Measurements from ENCODE around the gene TGFBR2.
"Not testable (repeated sequence)": the region's sequence is repeated elsewhere in the genome, so short reads cannot be mapped to it uniquely, and the experiment has no call there.

TGFBR2 gene

DNA sequence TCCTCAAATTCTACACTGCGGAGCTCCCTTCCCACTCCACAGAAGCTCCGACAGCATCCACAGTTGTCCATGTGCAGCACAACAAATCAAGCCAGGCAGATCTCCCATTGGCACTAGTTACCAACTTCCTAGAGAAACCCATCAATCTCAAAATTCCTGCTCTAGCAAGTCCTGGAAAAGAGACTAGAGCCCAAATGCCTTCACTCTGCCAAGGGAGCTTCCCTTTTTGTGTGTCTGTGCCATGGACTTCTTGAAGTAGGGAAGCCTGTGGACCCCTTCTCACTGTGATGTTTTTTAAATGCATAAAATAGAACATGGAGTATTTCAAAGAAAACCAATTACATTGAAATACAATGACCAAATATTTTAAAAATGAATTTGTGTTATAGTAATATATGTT, 59.1 kb downstream of the TGFBR2 start:
- Mint-ChIP-seq H3K9me3 (no peaks in the 10 kb centered on the region), H3K4me1 (peaks cover 95% of the 10 kb centered on the region), H3K4me3 (peak overlapping the region; percentile 58), H3K27ac (peak overlapping the region; percentile 90), H3K27me3 (no peaks in the 10 kb centered on the region), H3K36me3 (peaks cover 66% of the 10 kb centered on the region)
- CTCF ChIA-PET, result interaction anchor here (0.9 to 1.7 kb wide), 6 partner anchors 16 to 429 kb away, joined by 3 to 4 read pairs (median 3); no protein-coding TSS in a partner anchor
- no peak for DNase-seq

DNA sequence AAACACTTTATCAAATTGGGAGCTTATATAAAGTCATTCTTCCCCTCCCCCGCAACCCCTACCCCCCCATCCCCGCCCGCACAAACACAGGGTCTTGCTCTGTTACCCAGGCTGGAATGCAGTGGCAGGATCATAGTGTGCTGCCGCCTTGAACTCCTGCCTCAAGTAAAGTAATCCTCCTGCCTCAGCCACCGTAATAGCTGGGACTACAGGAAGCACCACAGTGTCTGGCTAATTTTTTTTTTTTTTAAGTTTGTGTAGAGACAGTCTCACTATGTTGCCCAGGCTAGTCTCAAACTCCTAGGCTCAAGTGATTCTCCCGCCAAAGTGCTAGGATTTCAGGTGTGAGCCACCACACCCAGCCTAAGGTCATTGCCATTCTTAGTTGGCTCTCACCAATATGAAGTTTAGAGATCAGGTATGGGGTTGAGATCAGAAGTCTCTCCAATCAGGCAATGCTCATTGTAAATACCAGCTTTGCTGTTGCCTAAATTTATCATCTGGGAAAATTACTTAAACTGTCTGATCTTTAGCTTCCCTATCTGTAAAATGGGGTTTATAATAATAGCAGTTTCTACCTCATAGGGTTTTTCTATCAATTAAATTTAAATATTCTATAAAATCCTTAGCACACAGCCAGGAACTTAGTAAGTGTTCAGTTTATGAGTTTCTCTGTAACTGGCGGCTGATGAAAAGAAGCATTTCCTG, 60.3 kb downstream of the TGFBR2 start:
- Mint-ChIP-seq H3K4me3 (peak overlapping the region; percentile 34), H3K4me1 (peaks cover 95% of the 10 kb centered on the region), H3K36me3 (peaks cover 66% of the 10 kb centered on the region), H3K27ac (peak overlapping the region; percentile 90), H3K27me3 (no peaks in the 10 kb centered on the region), H3K9me3 (no peaks in the 10 kb centered on the region)
- DNase-seq, result no peak
- CTCF ChIA-PET, result interaction anchor here (0.9 to 1.4 kb wide), 3 partner anchors 13 to 26 kb away, joined by 3 read pairs; no protein-coding TSS in a partner anchor

DNA sequence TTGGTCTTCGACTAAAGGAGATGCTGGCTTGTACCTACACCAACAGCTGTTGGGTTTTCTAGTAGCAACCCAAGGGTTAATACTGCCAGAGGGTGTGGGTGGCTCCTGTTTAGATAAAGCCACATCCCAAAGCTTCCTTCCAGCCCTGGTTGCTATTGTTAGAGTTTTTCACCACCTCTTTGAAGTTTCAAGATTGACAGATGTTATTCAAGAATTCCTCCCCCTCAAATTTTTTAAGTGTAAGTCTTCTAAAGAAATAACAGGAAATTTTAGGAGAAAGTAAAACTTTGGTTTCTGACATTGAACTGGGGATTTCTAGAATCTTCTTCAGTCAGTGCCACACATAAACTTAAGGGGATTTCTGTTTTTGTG, 60.9 kb downstream of the TGFBR2 start:
- Mint-ChIP-seq H3K4me3 (peak overlapping the region; percentile 34), H3K4me1 (peaks cover 95% of the 10 kb centered on the region), H3K27ac (peak overlapping the region; percentile 90), H3K9me3 (no peaks in the 10 kb centered on the region), H3K36me3 (peaks cover 66% of the 10 kb centered on the region), H3K27me3 (no peaks in the 10 kb centered on the region)
- CTCF ChIA-PET, result interaction anchor here (0.9 to 1.4 kb wide), 3 partner anchors 14 to 26 kb away, joined by 3 read pairs; no protein-coding TSS in a partner anchor
- DNase-seq, result peak; percentile 67

DNA sequence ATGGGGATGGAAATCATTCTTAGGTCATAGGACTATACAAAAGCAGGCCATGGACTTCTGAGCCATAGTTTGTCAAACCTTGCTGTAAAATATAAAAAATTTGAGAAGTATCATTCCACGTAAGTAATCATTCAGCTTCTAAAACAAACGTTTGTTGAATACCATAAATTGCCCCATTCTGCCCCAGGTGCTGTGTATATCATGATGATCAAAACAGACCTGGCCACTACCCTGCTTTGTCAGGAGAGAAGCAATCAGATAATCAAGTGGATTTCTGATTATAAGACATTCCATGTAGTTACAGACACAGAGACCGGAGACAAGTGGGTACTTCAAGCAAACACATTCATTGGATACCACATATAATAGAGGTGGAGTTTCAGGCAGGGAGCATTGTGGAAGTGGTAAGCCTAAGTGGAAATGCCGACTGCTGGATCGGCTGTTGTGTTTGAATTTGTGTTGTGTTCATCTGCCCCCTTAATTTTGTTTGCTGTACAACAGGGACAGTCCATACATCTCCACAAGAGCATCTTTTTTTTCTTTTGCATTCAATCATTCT, 61.7 kb downstream of the TGFBR2 start:
- H3K36me3 Mint-ChIP-seq, result peaks cover 66% of the 10 kb centered on the region
- no peaks in the 10 kb centered on the region for H3K27me3 Mint-ChIP-seq
- DNase-seq, result no peak
- H3K4me1 Mint-ChIP-seq, result peaks cover 95% of the 10 kb centered on the region
- H3K9me3 Mint-ChIP-seq, result no peaks in the 10 kb centered on the region
- H3K27ac Mint-ChIP-seq, result peak overlapping the region; percentile 90
- peak overlapping the region; percentile 47 for H3K4me3 Mint-ChIP-seq
- CTCF ChIA-PET, result no interaction called here

DNA sequence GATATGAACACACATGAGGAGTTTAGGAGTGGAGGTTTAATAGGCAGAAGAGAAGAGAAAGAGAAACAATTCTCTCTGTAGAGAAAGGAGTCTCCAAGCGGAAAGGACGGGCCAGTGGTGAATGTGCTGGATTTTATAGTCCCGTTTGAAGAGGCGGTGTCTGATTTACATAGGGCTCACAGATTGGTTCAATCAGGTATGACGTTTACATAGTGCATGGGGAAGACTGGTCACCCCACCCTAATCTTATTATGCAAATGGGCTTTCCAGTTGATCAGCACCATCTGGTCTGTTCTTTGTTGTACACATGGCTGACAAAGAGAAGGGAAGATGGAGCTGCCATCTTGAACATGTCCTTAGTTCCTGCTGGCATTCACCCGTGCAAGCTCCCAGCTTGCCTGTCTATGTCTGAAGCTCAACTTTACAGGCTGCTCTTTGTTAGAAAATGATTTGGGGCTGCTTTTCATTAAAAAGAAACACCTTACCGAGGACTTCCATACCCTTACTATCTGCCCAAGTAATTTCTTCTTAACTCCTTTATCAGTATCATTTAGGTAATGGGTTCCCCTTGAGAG, 63.0 kb downstream of the TGFBR2 start:
- H3K9me3 Mint-ChIP-seq, DNase-seq, H3K27me3 Mint-ChIP-seq, CTCF ChIA-PET, H3K4me3 Mint-ChIP-seq: not testable (repeated sequence)
- Mint-ChIP-seq H3K27ac (peak overlapping the region; percentile 80), H3K36me3 (peaks cover 67% of the 10 kb centered on the region), H3K4me1 (peaks cover 95% of the 10 kb centered on the region)

DNA sequence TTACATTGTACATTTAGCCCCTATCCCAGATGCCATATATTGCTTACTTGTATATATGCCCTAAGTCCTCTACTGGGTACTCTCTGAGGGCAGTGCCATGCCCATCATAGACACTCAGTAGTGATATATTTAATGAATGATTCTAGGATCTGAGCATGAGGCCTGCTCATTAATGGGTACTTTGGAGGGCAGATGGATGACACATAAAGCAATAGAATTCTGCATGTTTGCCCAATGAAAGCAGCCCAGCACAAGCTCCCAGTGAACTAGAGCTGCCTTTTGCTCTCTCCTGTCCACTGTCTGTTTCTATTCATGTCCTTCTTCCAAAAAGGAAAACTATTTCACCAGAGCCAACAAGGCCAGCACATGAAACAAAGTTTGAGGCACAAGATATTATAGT, 63.9 kb downstream of the TGFBR2 start:
- Mint-ChIP-seq H3K36me3 (peaks cover 74% of the 10 kb centered on the region), H3K27ac (peak overlapping the region; percentile 86), H3K4me1 (peaks cover 93% of the 10 kb centered on the region), H3K4me3 (no peak overlapping the region), H3K9me3 (no peaks in the 10 kb centered on the region), H3K27me3 (no peaks in the 10 kb centered on the region)
- DNase-seq, result no peak
- CTCF ChIA-PET, result no interaction called here

DNA sequence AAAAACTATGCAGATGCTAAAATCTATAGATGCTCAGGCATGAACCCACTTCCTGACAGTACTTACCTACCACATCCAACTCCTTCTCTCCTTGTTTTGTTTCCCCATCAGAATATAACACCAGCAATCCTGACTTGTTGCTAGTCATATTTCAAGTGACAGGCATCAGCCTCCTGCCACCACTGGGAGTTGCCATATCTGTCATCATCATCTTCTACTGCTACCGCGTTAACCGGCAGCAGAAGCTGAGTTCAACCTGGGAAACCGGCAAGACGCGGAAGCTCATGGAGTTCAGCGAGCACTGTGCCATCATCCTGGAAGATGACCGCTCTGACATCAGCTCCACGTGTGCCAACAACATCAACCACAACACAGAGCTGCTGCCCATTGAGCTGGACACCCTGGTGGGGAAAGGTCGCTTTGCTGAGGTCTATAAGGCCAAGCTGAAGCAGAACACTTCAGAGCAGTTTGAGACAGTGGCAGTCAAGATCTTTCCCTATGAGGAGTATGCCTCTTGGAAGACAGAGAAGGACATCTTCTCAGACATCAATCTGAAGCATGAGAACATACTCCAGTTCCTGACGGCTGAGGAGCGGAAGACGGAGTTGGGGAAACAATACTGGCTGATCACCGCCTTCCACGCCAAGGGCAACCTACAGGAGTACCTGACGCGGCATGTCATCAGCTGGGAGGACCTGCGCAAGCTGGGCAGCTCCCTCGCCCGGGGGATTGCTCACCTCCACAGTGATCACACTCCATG, 65.3 kb downstream of the TGFBR2 start:
- H3K4me3 Mint-ChIP-seq, result peak overlapping the region; percentile 61
- H3K4me1 Mint-ChIP-seq, result peaks cover 94% of the 10 kb centered on the region
- CTCF ChIA-PET, result interaction anchor here (0.9 kb wide), 1 partner anchor 630 kb away, joined by 4 read pairs; no protein-coding TSS in a partner anchor
- H3K36me3 Mint-ChIP-seq, result peaks cover 87% of the 10 kb centered on the region
- H3K9me3 Mint-ChIP-seq, result peaks cover under 1% of the 10 kb centered on the region
- no peaks in the 10 kb centered on the region for H3K27me3 Mint-ChIP-seq
- peak overlapping the region; percentile 86 for H3K27ac Mint-ChIP-seq
- no peak for DNase-seq

DNA sequence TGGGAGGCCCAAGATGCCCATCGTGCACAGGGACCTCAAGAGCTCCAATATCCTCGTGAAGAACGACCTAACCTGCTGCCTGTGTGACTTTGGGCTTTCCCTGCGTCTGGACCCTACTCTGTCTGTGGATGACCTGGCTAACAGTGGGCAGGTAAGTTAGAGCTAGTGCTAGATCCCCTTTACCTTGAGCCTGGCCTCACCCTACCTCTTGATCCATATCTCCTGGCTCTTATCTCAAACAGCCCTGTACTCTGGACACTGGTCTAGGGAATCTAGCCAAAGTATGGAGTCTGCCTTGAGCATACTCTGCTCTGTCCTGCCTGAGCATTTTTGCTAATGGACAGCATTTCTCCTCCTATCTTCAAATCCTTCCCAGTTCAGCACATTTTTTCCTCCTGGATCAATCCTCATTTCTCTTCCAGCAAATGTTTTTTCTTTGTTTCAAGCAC, 65.9 kb downstream of the TGFBR2 start:
- CTCF ChIA-PET, result no interaction called here
- DNase-seq, result no peak
- Mint-ChIP-seq H3K36me3 (peaks cover 93% of the 10 kb centered on the region), H3K4me3 (peak overlapping the region; percentile 61), H3K27me3 (no peaks in the 10 kb centered on the region), H3K27ac (peak overlapping the region; percentile 86), H3K4me1 (peaks cover 95% of the 10 kb centered on the region), H3K9me3 (peaks cover 2% of the 10 kb centered on the region)

DNA sequence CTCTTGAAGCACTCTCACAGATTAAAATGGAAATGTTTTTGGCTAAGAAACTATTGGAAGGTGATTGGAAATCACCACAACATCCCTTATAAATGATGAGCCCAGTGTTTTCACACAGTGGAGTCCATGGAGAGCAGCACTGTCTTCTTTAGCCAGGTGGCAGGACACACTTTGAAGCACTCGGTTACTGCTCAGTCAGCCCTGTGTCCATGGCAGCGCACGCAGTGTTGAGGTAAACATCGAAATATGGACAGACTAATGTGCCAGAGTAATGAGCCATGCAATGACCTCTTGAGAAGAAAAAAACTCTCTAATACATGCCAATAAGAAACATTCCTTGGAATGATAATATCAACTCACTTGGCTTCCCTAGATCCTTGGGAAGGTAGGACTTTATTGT, 66.6 kb downstream of the TGFBR2 start:
- DNase-seq, result no peak
- CTCF ChIA-PET, result no interaction called here
- no peaks in the 10 kb centered on the region for H3K27me3 Mint-ChIP-seq
- peak overlapping the region; percentile 61 for H3K4me3 Mint-ChIP-seq
- peaks cover 97% of the 10 kb centered on the region for H3K36me3 Mint-ChIP-seq
- H3K4me1 Mint-ChIP-seq, result peaks cover 96% of the 10 kb centered on the region
- peaks cover 8% of the 10 kb centered on the region for H3K9me3 Mint-ChIP-seq
- H3K27ac Mint-ChIP-seq, result peak overlapping the region; percentile 86

DNA sequence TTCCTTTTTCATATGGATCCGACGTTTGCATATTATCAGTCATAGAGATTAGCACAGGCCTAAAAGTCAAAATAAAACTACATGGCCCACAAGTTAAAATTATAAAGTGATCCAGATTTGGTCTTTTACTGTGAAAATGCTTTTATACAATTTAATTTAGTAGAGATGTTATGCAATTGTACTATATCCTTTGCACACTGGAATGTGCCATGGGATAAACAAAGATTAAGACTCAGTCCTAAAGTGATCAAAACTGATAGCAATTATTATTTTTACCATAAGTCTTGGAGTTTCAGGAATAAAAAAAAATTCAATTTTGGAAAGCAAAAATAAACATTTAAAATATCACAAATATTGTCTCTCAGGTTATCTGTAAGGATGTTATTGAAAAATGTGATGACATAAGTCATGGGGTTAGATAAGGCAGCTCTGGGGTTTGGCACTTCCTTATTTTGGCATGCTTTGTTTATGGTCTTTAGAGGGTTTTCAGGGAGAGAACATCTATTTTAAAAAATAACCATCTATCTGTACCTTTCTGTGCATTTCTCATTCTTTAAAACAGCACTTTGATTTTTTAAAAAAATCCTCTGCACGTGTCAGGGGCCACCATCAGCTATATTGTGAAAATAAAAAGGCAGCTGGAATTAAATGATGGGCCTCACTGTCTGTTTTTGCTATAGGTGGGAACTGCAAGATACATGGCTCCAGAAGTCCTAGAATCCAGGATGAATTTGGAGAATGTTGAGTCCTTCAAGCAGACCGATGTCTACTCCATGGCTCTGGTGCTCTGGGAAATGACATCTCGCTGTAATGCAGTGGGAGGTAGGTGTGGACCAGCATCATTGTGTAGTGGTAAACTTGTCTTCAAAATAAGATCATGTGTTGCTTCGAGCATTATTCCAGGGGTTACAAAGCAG, 67.3 kb downstream of the TGFBR2 start:
- H3K36me3 Mint-ChIP-seq, result peaks cover 96% of the 10 kb centered on the region
- peak overlapping the region; percentile 61 for H3K4me3 Mint-ChIP-seq
- no peak for DNase-seq
- peaks cover 93% of the 10 kb centered on the region for H3K4me1 Mint-ChIP-seq
- no peaks in the 10 kb centered on the region for H3K27me3 Mint-ChIP-seq
- CTCF ChIA-PET, result interaction anchor here (0.6 to 1.1 kb wide), 2 partner anchors 19 to 148 kb away, joined by 3 to 4 read pairs; no protein-coding TSS in a partner anchor
- H3K9me3 Mint-ChIP-seq, result peaks cover 8% of the 10 kb centered on the region
- H3K27ac Mint-ChIP-seq, result peak overlapping the region; percentile 85

DNA sequence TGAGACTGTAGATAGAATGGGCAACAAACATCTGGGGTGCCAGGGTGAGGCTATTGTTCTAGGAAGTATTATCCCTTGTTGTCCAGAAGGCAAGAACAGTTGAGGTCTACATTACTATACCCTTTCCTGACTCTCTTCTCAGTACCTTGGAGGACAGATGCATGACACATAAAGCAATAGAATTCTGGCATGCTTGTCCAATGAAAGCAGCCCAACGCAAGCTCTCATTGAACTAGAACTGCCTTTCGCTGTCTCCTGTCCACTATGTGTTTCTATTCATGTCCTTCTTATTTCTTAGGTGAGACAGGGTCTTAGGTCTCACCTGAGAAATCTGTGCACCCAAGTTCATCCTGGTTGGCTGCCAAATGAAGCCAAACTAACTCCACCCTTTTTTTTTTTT, 68.6 kb downstream of the TGFBR2 start:
- Mint-ChIP-seq H3K36me3 (peaks cover 95% of the 10 kb centered on the region), H3K4me1 (peaks cover 93% of the 10 kb centered on the region), H3K4me3 (peak overlapping the region; percentile 61), H3K27ac (peak overlapping the region; percentile 85), H3K27me3 (no peaks in the 10 kb centered on the region), H3K9me3 (peaks cover 8% of the 10 kb centered on the region)
- CTCF ChIA-PET, result no interaction called here
- DNase-seq, result no peak

DNA sequence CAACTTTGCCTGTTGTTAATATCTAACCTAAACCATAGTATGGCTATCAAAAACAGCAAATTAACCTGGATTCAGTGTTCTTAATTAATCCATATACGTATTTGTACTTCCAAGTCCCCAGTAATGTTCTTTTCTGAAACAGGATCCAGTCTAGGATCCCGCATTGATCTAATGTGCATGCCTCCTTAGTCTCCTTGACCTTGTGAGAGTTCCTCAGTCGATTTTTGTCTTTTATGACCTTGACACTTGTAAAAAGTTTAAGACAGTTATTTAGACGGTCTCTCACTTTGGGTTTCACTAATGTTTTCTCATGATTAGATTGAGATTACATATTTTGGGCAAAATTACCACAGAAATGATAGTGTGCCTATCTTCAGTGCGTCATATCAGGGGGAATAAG, 69.4 kb downstream of the TGFBR2 start:
- Mint-ChIP-seq H3K9me3 (peaks cover 8% of the 10 kb centered on the region), H3K4me3 (peak overlapping the region; percentile 61)
- CTCF ChIA-PET, result no interaction called here

More for the DNA sequence above, 69.4 kb downstream of the TGFBR2 start:
- H3K27me3 Mint-ChIP-seq, result no peaks in the 10 kb centered on the region
- H3K36me3 Mint-ChIP-seq, result peaks cover 93% of the 10 kb centered on the region
- no peak for DNase-seq
- peaks cover 93% of the 10 kb centered on the region for H3K4me1 Mint-ChIP-seq
- H3K27ac Mint-ChIP-seq, result peak overlapping the region; percentile 85

All from activated naive CD4-positive, alpha-beta T cell treated with anti-CD3 and anti-CD28 coated beads, Interleukin-2, amount 10 ng/mL, durations not matched to agents 7 days and 5 days (primary cell).